DND-41 (cell line): ENCODE results near the gene CD151.

Source experiments
- ATAC-seq: fragments of 200-7000 bp; cut with Tn5 transposase; 3 replicates; pipeline ENCODE4 v1.9.1; 2021; ENCODE audit warnings: low read depth; ENCODE audit not compliant: insufficient read depth
- DNase-seq: peaks from one replicate; pipeline ENCODE4 v3.0.0-alpha.2; 2020
- H2AFZ ChIP-seq: 2 replicates; pipeline ENCODE4 v1.6.0; 2012; ENCODE audit warnings: low read depth, low read length
- H3K27ac ChIP-seq: 2 replicates; pipeline ENCODE4 v1.5.1; 2012; ENCODE audit warnings: low read length, inconsistent platforms
- H3K27me3 ChIP-seq: fragments of 200-600 bp; sonication (generic); 2 replicates; pipeline ENCODE4 v1.6.0; 2012; ENCODE audit warnings: low read length, mild to moderate bottlenecking, inconsistent platforms; ENCODE audit not compliant: insufficient read depth, poor library complexity
- H3K36me3 ChIP-seq: 2 replicates; pipeline ENCODE4 v1.5.1; 2012; ENCODE audit warnings: low read length, inconsistent platforms; ENCODE audit not compliant: insufficient read depth
- H3K4me1 ChIP-seq: 2 replicates; pipeline ENCODE4 v1.5.1; 2012; ENCODE audit warnings: mild to moderate bottlenecking, low read length; ENCODE audit not compliant: insufficient read depth
- H3K4me2 ChIP-seq: 2 replicates; pipeline ENCODE4 v1.6.0; 2012; ENCODE audit warnings: mild to moderate bottlenecking, moderate library complexity, low read length, inconsistent platforms; ENCODE audit not compliant: insufficient read depth
- H3K4me3 ChIP-seq, 2 experiments: fragments of 200-600 bp in 1 of 2; shearing (Covaris generic) in 1 of 2; 2 replicates each; pipeline ENCODE4 v1.5.1; 2012 to 2016; ENCODE audit warnings: inconsistent platforms in 2 of 2, low read length in 2 of 2, mild to moderate bottlenecking in 2 of 2, low read depth in 1 of 2, moderate library complexity in 1 of 2
- H3K79me2 ChIP-seq: 2 replicates; pipeline ENCODE4 v1.6.0; 2012; ENCODE audit warnings: low read length, inconsistent platforms; ENCODE audit not compliant: insufficient read depth
- H3K9ac ChIP-seq: 2 replicates; pipeline ENCODE4 v1.6.0; 2012; ENCODE audit warnings: low read depth, mild to moderate bottlenecking, inconsistent platforms, low read length, moderate library complexity
- H3K9me3 ChIP-seq: 2 replicates; pipeline ENCODE4 v1.5.1; 2012; ENCODE audit warnings: low read length, moderate library complexity, mild to moderate bottlenecking, inconsistent platforms; ENCODE audit not compliant: insufficient read depth, severe bottlenecking
- H4K20me1 ChIP-seq: 2 replicates; pipeline ENCODE4 v1.6.0; 2012; ENCODE audit warnings: low read length; ENCODE audit not compliant: insufficient read depth
- CTCF ChIP-seq: IDR thresholded peaks from 2 replicates; pipeline ENCODE4 v1.5.1; 2012; ENCODE audit warnings: borderline replicate concordance, low read length, moderate library complexity, mild to moderate bottlenecking; ENCODE audit not compliant: poor library complexity, severe bottlenecking; ENCODE audit errors: extremely low read depth
- EZH2 ChIP-seq: IDR thresholded peaks from 3 replicates; pipeline ENCODE4 v1.6.1; 2012; ENCODE audit warnings: borderline replicate concordance, low read depth, mild to moderate bottlenecking, moderate library complexity, low read length, inconsistent platforms; ENCODE audit not compliant: severe bottlenecking

The CD151 gene

GRCh38 chr11:794766-795633, 37.8 kb upstream of the CD151 start:
- H3K79me2 ChIP-seq: peaks cover 20% of the 10 kb centered on the region
- peaks cover 37% of the 10 kb centered on the region for H3K4me1 ChIP-seq
- ATAC-seq: no peak
- H3K4me2 ChIP-seq: peak overlapping the region; percentile 97
- peaks cover 41% of the 10 kb centered on the region for H3K36me3 ChIP-seq
- no peak overlapping the region for H3K27ac ChIP-seq
- H2AFZ ChIP-seq: no peak overlapping the region
- H3K9me3 ChIP-seq: no peaks in the 10 kb centered on the region
- TF ChIP-seq EZH2: no peak
- no peak for TF ChIP-seq CTCF
- peaks cover 48% of the 10 kb centered on the region for H4K20me1 ChIP-seq
- no peaks in the 10 kb centered on the region for H3K27me3 ChIP-seq
- H3K4me3 ChIP-seq: peak overlapping the region in 1 of 2 experiments; percentile 98; a peak in 3 of 4 replicates
- peak; percentile 38 for DNase-seq
- peak overlapping the region; percentile 86 for H3K9ac ChIP-seq

GRCh38 chr11:795634-796564, 36.9 kb upstream of the CD151 start:
- Histone ChIP-seq H3K9me3 (no peaks in the 10 kb centered on the region), H3K36me3 (peaks cover 50% of the 10 kb centered on the region), H4K20me1 (peaks cover 54% of the 10 kb centered on the region), H3K27me3 (no peaks in the 10 kb centered on the region), H3K4me1 (peaks cover 37% of the 10 kb centered on the region), H3K79me2 (peaks cover 20% of the 10 kb centered on the region), H3K4me3 (peak overlapping the region; percentile 67 to 98; a peak in 3 of 4 replicates), H3K4me2 (peak overlapping the region; percentile 97), H2AFZ (peak overlapping the region; percentile 37; the same call in 1 of the 2 replicates), H3K27ac (peak overlapping the region; percentile 84), H3K9ac (peak overlapping the region; percentile 86)
- ATAC-seq: peak; percentile 64
- DNase-seq: peak; percentile 86
- no peak for TF ChIP-seq EZH2
- TF ChIP-seq CTCF: peak; percentile 5

GRCh38 chr11:796565-797295, 36.0 kb upstream of the CD151 start:
- Histone ChIP-seq H3K4me1 (peaks cover 44% of the 10 kb centered on the region), H3K27ac (peak overlapping the region; percentile 84), H3K9me3 (no peaks in the 10 kb centered on the region), H3K9ac (peak overlapping the region; percentile 86), H2AFZ (0 out of 2 replicates have a peak overlapping the region, but pooled peaks have one; percentile 80), H3K27me3 (no peaks in the 10 kb centered on the region), H3K4me3 (peak overlapping the region; percentile 67 to 98; a peak in 3 of 4 replicates), H3K36me3 (peaks cover 56% of the 10 kb centered on the region), H3K79me2 (peaks cover 23% of the 10 kb centered on the region), H3K4me2 (peak overlapping the region; percentile 97), H4K20me1 (peaks cover 58% of the 10 kb centered on the region)
- DNase-seq (no peak), ATAC-seq (no peak)
- no peak for TF ChIP-seq EZH2
- no peak for TF ChIP-seq CTCF
